ENCODE data around the gene SLC27A2.

SLC27A2 gene

GRCh38 chr15:50192926-50193620, 11.1 kb downstream of the SLC27A2 start:
- no peak for FAIRE-seq

- FAIRE-seq: no peak
Observed at GRCh38 chr15:50202003-50202402, 20.0 kb downstream of the SLC27A2 start.

- no peak for FAIRE-seq
Observed at GRCh38 chr15:50206020-50206419, 24.0 kb downstream of the SLC27A2 start.

GRCh38 chr15:50209809-50210208, 27.8 kb downstream of the SLC27A2 start:
- FAIRE-seq: no peak

- no peak for FAIRE-seq
Observed at GRCh38 chr15:50210462-50211157, 28.6 kb downstream of the SLC27A2 start.

- FAIRE-seq: no peak
Observed at GRCh38 chr15:50218291-50218690, 36.3 kb downstream of the SLC27A2 start.

GRCh38 chr15:50218691-50219090, 36.7 kb downstream of the SLC27A2 start:
- no peak for FAIRE-seq

- no peak for FAIRE-seq
Observed at GRCh38 chr15:50219820-50220219, 37.8 kb downstream of the SLC27A2 start.

GRCh38 chr15:50222181-50222580, 40.2 kb downstream of the SLC27A2 start:
- FAIRE-seq: no peak

GRCh38 chr15:50224606-50225005, 42.6 kb downstream of the SLC27A2 start:
- no peak for FAIRE-seq

- FAIRE-seq: no peak
Observed at GRCh38 chr15:50225057-50225456, 43.1 kb downstream of the SLC27A2 start.

GRCh38 chr15:50225938-50226337, 43.9 kb downstream of the SLC27A2 start:
- no peak for FAIRE-seq

- FAIRE-seq: no peak
Observed at GRCh38 chr15:50227076-50227475, 45.1 kb downstream of the SLC27A2 start.

GRCh38 chr15:50228866-50229265, 46.9 kb downstream of the SLC27A2 start:
- no peak for FAIRE-seq

- no peak for FAIRE-seq
Observed at GRCh38 chr15:50229336-50229735, 47.3 kb downstream of the SLC27A2 start.

GRCh38 chr15:50231761-50232160, 49.8 kb downstream of the SLC27A2 start:
- FAIRE-seq: no peak

GRCh38 chr15:50232791-50233190, 50.8 kb downstream of the SLC27A2 start:
- no peak for FAIRE-seq

GRCh38 chr15:50233192-50233736, 51.3 kb downstream of the SLC27A2 start:
- no peak for FAIRE-seq

GRCh38 chr15:50234764-50235163, 52.8 kb downstream of the SLC27A2 start:
- FAIRE-seq: no peak

- no peak for FAIRE-seq
Observed at GRCh38 chr15:50235794-50236193, 53.8 kb downstream of the SLC27A2 start.

- FAIRE-seq: no peak
Observed at GRCh38 chr15:50236433-50236832, 54.4 kb downstream of the SLC27A2 start.

GRCh38 chr15:50238255-50238654, 56.3 kb downstream of the SLC27A2 start:
- FAIRE-seq: no peak

GRCh38 chr15:50241684-50242450, 59.9 kb downstream of the SLC27A2 start:
- no peak for FAIRE-seq

Measured in colon (tissue), 2 donors.